HL-60 (cell line): Measurements from ENCODE around the gene ANKRD23.

Source experiments
- DNase-seq, 2 experiments: peaks; one replicate each; pipeline ENCODE4 v3.0.0-alpha.2; 2010 to 2020; ENCODE audit warnings: low read depth in 1 of 2, low spot score in 1 of 2
- H3K27ac ChIP-seq: fragments of 250-450 bp; sonication (Bioruptor Pico); replicated peaks from 2 replicates; pipeline ENCODE4 v1.5.1; 2020; ENCODE audit warnings: mild to moderate bottlenecking, moderate library complexity
- H3K27me3 ChIP-seq: fragments of 250-450 bp; sonication (Bioruptor Pico); 2 replicates; pipeline ENCODE4 v1.5.1; 2021; ENCODE audit warnings: mild to moderate bottlenecking, moderate library complexity; ENCODE audit not compliant: insufficient read depth, poor library complexity, severe bottlenecking
- H3K4me3 ChIP-seq: replicated peaks from 2 replicates; pipeline ENCODE4 v1.5.1; 2011; ENCODE audit warnings: mild to moderate bottlenecking, control low read depth, low read length; ENCODE audit not compliant: insufficient read depth
- GABPA ChIP-seq: IDR thresholded peaks from 2 replicates; pipeline ENCODE4 v1.6.1; 2012; ENCODE audit warnings: low read depth
- POLR2AphosphoS5 ChIP-seq: IDR thresholded peaks from 2 replicates; pipeline ENCODE4 v1.6.1; 2012; ENCODE audit warnings: low read depth
- SPI1 ChIP-seq: IDR thresholded peaks from 2 replicates; pipeline ENCODE4 v1.6.1; 2012; ENCODE audit warnings: low read depth, mild to moderate bottlenecking, borderline replicate concordance
- TF ChIP-seq, protein P1 (sequence below): IDR thresholded peaks from one replicate; pipeline ENCODE4 v1.5.1; 2011; ENCODE audit warnings: low read length, control low read depth, inconsistent platforms; ENCODE audit not compliant: insufficient read depth
- TF ChIP-seq, protein P2 (sequence below): IDR thresholded peaks from 2 replicates; pipeline ENCODE4 v1.6.1; 2012; ENCODE audit warnings: low read depth; ENCODE audit not compliant: insufficient replicate concordance

ANKRD23 gene

DNA sequence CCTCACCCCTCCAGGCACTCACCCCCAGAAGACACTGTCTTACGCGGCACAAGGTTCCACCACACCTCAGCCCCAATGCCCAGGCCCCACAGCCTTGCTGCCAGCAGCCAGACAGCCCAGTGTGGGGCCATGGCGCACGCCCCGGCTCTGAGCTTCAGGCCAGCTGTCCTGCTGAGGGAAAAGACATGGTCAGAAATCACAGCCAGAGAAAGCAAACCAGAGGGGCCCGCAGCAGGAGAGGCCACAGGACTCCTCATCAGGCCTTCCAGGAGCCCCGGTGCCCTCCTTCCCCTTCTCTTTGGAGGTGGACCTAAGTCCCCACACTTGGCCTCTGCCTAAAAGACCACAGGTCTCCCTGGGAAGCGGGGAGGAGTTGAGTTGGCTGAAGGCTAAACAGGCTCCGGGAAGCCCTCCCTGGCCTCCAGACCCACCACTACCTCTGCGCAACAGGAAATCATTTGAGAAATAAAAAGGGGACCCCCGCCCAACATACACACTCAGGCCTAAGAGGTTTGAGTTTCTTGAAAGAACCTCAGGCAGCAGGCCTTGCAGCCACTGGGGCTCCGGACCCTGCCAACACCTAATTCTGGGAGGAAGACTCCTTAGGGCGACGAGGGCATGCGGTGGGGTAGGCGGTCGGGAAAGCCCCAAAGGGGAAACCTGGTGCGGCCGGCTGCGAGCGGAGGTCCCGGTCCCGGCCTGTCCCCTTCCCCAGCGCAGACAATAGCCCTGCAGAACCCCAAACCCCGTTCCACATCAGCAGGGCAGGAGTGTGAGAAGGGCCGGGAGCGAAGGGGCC lies 24.1 kb upstream of the ANKRD23 start:
- DNase-seq, result no peak
- peaks cover 21% of the 10 kb centered on the region for H3K27me3 ChIP-seq
- peak overlapping the region; percentile 61 for H3K4me3 ChIP-seq
- TF ChIP-seq, protein P1, sequence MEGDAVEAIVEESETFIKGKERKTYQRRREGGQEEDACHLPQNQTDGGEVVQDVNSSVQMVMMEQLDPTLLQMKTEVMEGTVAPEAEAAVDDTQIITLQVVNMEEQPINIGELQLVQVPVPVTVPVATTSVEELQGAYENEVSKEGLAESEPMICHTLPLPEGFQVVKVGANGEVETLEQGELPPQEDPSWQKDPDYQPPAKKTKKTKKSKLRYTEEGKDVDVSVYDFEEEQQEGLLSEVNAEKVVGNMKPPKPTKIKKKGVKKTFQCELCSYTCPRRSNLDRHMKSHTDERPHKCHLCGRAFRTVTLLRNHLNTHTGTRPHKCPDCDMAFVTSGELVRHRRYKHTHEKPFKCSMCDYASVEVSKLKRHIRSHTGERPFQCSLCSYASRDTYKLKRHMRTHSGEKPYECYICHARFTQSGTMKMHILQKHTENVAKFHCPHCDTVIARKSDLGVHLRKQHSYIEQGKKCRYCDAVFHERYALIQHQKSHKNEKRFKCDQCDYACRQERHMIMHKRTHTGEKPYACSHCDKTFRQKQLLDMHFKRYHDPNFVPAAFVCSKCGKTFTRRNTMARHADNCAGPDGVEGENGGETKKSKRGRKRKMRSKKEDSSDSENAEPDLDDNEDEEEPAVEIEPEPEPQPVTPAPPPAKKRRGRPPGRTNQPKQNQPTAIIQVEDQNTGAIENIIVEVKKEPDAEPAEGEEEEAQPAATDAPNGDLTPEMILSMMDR, result no peak
- TF ChIP-seq GABPA, result no peak
- peak overlapping the region; percentile 20 for H3K27ac ChIP-seq

- no peak overlapping the region for H3K27ac ChIP-seq
- TF ChIP-seq, protein P1, result no peak
- TF ChIP-seq POLR2AphosphoS5, result no peak
- TF ChIP-seq, protein P2, sequence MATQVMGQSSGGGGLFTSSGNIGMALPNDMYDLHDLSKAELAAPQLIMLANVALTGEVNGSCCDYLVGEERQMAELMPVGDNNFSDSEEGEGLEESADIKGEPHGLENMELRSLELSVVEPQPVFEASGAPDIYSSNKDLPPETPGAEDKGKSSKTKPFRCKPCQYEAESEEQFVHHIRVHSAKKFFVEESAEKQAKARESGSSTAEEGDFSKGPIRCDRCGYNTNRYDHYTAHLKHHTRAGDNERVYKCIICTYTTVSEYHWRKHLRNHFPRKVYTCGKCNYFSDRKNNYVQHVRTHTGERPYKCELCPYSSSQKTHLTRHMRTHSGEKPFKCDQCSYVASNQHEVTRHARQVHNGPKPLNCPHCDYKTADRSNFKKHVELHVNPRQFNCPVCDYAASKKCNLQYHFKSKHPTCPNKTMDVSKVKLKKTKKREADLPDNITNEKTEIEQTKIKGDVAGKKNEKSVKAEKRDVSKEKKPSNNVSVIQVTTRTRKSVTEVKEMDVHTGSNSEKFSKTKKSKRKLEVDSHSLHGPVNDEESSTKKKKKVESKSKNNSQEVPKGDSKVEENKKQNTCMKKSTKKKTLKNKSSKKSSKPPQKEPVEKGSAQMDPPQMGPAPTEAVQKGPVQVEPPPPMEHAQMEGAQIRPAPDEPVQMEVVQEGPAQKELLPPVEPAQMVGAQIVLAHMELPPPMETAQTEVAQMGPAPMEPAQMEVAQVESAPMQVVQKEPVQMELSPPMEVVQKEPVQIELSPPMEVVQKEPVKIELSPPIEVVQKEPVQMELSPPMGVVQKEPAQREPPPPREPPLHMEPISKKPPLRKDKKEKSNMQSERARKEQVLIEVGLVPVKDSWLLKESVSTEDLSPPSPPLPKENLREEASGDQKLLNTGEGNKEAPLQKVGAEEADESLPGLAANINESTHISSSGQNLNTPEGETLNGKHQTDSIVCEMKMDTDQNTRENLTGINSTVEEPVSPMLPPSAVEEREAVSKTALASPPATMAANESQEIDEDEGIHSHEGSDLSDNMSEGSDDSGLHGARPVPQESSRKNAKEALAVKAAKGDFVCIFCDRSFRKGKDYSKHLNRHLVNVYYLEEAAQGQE, result no peak
- TF ChIP-seq GABPA, result no peak
- TF ChIP-seq SPI1, result no peak
- H3K4me3 ChIP-seq, result no peak overlapping the region
- DNase-seq, result no peak
- peaks cover 17% of the 10 kb centered on the region for H3K27me3 ChIP-seq
Measured at GRCh38 chr2:96866986-96867755, 23.4 kb upstream of the ANKRD23 start.

DNA sequence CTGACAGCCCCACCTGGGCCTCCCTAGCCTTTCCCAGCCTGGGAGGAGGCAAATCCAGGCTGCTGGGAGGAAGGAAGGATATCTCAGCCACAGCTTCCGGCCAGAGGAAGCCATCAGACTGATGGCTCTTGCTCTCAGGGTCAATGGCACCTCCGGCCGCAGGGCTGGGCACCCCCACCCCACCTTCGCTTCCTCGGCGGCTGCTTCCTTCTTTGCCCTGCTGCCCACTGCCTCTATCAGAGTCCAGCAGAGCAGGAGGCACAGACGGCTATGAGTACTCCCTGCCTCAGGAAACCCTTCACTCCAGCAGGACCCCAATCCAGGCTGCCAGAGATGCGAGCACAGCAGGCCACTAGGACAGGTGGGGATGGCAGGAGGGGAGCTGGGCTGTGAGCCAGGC lies 22.8 kb upstream of the ANKRD23 start:
- TF ChIP-seq, protein P1, result no peak
- no peak for TF ChIP-seq GABPA
- TF ChIP-seq, protein P2, result no peak
- no peak; the same call in 1 of the 2 replicates for TF ChIP-seq POLR2AphosphoS5
- no peak for TF ChIP-seq SPI1
- no peak overlapping the region for H3K27ac ChIP-seq
- no peak overlapping the region for H3K4me3 ChIP-seq
- DNase-seq, result no peak
- peaks cover 16% of the 10 kb centered on the region for H3K27me3 ChIP-seq
